GM10266 (cell line): ENCODE data around the gene TMOD2.
"Not testable (repeated sequence)": the region's sequence is repeated elsewhere in the genome, so short reads cannot be mapped to it uniquely, and the experiment has no call there.

Experiments
- DNase-seq: peaks from one replicate; pipeline ENCODE4 v3.0.0; 2012; ENCODE audit errors: extremely low spot score
- CTCF ChIP-seq: IDR thresholded peaks from 2 replicates; pipeline ENCODE4 v1.5.1; 2012; ENCODE audit warnings: mild to moderate bottlenecking, low read depth; ENCODE audit not compliant: control insufficient read depth, insufficient read depth; ENCODE audit errors: missing control alignments

TMOD2 gene

GRCh38 chr15:51774916-51775315, 23.5 kb downstream of the TMOD2 start:
- no peak for TF ChIP-seq CTCF
- DNase-seq = no peak

- peak; percentile 38 for DNase-seq
- peak; percentile 70 for TF ChIP-seq CTCF
These were observed 24.8 kb downstream of the TMOD2 start for GRCh38 chr15:51775967-51776816.

- peak; percentile 80 for TF ChIP-seq CTCF
- DNase-seq = peak; percentile 72
These were observed 25.7 kb downstream of the TMOD2 start for GRCh38 chr15:51776952-51777569.

GRCh38 chr15:51780636-51781035, 29.2 kb downstream of the TMOD2 start:
- TF ChIP-seq CTCF = no peak

GRCh38 chr15:51781506-51781905, 30.1 kb downstream of the TMOD2 start:
- TF ChIP-seq CTCF = no peak
- DNase-seq = no peak

More at GRCh38 chr15:51780636-51781035, 29.2 kb downstream of the TMOD2 start:
- no peak for DNase-seq

- no peak for DNase-seq
- TF ChIP-seq CTCF = no peak
These were observed 31.0 kb downstream of the TMOD2 start for GRCh38 chr15:51782357-51782896.

- no peak for DNase-seq
- no peak for TF ChIP-seq CTCF
These were observed 32.6 kb downstream of the TMOD2 start for GRCh38 chr15:51783967-51784366.

- DNase-seq = not testable (repeated sequence)
These were observed 35.7 kb downstream of the TMOD2 start for GRCh38 chr15:51787130-51787529.

- not testable (repeated sequence) for DNase-seq
These were observed 41.1 kb downstream of the TMOD2 start for GRCh38 chr15:51792474-51792873.
